NCI-H1417 (cell line): ENCODE measurements around the gene DSC1.
"Not testable (repeated sequence)": the region's sequence is repeated elsewhere in the genome, so short reads cannot be mapped to it uniquely, and the experiment has no call there.

Source experiments
- DNase-seq, 3 experiments: peaks; one replicate each; lab custom pipeline; 2025; lab: John Stamatoyannopoulos, UW

Gene DSC1, protein sequence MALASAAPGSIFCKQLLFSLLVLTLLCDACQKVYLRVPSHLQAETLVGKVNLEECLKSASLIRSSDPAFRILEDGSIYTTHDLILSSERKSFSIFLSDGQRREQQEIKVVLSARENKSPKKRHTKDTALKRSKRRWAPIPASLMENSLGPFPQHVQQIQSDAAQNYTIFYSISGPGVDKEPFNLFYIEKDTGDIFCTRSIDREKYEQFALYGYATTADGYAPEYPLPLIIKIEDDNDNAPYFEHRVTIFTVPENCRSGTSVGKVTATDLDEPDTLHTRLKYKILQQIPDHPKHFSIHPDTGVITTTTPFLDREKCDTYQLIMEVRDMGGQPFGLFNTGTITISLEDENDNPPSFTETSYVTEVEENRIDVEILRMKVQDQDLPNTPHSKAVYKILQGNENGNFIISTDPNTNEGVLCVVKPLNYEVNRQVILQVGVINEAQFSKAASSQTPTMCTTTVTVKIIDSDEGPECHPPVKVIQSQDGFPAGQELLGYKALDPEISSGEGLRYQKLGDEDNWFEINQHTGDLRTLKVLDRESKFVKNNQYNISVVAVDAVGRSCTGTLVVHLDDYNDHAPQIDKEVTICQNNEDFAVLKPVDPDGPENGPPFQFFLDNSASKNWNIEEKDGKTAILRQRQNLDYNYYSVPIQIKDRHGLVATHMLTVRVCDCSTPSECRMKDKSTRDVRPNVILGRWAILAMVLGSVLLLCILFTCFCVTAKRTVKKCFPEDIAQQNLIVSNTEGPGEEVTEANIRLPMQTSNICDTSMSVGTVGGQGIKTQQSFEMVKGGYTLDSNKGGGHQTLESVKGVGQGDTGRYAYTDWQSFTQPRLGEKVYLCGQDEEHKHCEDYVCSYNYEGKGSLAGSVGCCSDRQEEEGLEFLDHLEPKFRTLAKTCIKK

DNA sequence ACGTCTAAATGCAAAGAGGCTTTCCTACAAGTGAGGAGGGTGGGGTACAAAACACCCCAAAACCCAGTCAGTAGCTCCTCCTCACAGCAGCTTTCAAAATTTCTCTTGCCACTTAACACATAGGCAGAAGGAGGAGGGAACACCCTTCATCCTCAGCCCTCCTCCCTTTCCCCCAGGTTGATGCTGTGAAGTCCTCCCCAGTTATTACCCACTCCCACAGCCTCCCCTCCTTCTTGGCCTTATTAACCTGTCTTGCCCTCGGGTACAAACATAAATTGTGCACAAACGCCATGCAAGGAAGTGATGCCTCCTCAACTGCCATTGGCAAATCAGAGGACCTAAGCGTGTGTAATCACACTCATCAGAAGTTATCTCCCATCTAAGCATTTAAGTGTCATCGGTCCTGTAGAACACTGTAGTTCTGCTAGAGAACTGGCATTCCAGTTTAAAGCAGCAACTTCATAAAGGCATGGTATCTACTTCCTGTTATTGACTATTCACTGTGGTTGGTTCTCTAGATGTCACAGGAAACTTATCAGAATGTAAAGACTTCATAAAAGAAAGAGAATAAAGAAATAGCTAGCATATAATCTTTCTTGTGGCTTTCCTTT lies at the start of gene DSC1:
Gene DSC1 (minus strand): TSS at position 32 of the 611 bp plus-strand sequence. CDS start 262 bp downstream, outside the sequence.
- DNase-seq: no peak

DNA sequence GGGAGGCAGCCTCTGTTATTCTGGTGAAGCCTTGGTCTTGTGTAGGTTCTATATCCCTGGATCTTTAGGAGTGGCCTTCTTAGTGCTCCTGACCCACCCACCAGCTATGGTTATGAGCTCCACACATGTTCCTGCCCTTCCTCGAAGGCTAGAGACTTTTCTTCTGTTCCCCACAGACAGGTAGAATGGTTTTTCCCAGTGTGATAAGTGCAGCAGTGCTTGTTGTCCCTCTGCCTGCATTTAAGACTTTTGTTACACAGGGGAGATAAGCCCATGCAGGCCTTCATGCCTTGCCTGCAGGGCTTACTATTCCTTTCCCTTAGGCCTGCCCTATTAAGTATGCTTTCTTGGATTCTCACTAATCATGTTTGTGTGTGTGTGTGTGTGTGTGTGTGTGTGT lies 48.4 kb upstream of the DSC1 start:
- DNase-seq: no peak

DNA sequence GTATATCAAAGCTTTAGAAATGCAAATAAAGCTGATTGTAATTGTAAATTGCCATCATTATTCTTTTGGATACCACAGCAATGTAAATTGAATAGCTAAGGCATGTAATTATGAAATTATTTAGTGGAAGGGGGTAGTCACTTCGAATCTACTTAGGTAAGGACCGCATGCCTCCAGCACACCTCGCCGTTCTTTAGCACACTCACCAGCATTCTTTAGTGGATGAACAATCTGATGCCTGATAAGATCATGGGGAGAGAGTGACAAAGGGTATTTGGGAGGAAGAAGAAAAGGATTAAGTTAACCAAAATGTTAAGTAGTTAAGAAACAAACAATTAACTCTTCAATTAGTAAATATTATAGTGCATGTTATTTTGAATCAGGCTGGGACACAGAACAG lies 46.4 kb upstream of the DSC1 start:
- DNase-seq: peak in 1 of 3 experiments; percentile 14

DNA sequence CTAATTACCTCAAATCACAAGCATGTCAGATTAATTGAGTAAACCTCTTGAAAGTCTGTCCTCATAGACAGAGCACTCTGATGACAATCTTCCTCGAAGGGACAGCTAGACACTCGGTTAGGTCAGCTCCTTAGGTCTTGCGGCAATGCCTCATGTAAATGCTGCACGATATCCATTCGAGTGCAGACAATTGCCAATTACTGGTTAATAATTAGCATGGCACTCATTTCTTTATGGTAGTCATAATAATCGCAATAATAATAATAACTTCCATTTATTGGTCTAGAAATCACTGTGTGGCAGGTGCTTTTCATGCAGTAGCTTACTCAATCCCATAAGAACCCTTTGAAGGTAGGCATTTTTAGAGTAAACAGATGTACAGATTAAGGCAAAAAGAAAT lies 44.7 kb upstream of the DSC1 start:
- no peak for DNase-seq

DNA sequence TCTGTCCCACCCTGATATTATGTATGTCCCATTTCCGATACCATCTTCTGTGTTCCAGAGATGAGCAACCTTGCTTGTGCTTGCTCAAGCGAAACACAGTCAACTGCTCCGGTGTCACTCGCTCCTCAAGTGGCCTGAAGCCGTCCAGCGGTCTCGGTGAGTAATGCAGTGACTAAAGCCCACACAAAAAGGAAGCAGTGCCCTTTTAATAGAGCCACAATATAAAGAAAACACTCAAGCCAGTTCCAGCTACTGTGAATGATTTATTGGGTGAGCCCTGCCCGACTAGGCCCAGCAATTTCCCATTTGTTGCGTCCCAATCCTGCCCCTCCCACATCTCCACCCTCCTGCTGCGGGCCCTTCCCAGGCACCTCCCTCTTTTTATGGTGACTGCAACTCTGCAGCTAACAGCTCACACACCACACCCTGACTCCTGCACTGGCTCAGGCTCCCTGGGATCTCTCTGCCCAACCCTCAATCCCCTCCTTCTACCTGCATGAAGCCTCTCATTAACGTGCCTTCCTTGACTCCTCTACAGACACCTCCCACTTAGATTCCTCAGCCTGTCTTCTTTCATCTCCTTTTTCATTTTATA lies 44.2 kb upstream of the DSC1 start:
- peak; percentile 81 to 94 (median 90) for DNase-seq

DNA sequence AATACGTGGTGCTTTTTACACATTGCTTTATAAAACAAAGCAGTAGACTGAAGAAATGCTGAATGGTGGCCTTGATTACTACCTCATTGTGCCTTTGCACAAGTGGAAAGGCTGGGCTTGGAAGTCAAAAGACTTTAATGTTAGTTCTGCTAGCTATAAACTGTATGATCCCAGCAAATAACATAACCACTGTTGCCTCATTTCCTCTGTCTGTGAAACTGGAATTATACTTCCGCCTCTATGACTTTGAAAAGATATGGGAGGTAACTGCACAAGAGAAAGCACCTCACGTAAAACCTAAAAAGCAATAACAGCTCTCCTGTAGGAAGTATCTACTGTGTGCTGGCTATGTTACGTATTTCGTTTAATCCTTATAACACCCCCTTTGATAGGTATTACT lies 43.4 kb upstream of the DSC1 start:
- DNase-seq: peak in 1 of 3 experiments; percentile 37

DNA sequence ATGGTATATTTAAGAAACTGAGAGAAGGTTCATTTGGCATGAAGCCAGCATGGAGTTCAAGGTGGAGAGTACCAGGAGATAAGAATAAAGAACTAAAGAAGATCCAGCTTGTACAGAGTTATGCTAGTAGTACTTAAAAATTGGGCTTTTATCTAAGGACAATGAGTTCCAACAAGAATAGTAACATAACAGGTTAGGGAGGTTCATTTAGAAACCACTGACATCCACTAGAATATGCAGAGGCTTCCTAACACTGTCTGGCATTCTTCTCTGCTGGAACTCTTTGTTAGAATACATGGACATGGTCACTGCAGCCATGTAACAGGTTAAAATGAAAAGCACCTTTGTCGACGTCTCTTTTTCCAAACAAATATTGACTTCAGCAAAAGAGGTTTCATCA lies 42.6 kb upstream of the DSC1 start:
- DNase-seq: no peak

DNA sequence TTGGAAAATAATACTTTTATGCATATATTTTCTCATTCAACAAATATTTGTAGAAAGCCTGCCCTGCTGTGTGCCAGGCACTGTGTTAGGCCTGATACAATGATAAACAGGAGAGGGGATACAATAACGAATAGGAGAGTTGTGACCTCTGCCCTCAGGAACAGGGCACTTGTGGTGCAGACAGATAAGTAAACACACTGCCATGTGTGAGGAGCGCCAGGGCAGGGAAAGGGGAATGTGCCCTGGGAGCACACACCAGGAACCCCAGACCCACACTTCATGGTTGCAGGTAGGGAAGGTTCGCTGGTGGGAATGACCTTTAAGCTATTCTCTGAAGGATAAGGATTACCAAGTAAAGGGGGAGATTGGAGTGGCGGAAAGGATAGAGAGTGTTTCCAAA lies 42.2 kb upstream of the DSC1 start:
- DNase-seq: no peak

DNA sequence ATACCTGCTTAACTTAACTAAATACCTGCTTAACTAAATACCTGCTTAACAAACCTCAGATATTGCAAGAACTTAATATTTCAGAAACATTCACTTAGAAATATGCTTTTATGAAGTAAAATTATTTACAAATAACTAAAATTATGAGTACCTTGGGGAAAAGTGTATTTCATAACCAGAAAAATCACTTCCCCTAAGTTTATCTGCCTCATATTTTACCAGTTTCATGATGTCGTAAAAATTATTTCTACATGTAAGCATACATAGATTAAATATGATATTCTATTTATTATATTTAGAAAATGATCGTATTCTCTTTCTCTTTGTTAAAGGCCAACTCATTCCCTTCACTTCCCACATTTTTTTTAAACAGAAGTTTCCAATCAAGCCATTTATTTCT lies 41.5 kb upstream of the DSC1 start:
- no peak for DNase-seq

DNA sequence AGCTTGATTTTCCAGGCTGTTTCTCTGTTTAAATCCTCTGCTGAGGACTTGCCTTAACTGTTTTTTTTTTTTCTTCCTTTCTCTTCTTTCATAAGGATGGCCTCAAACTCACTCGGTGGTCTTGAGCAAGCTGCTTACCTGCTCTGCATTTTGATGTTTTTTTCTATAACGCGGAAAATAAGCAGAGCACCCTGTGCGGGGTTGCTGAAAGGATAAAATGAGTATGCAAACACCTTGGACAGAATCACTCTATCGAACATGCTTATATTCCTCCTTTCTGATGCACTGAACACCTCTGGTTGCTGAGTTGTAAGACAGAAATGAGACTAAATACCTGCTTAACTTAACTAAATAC lies 41.1 kb upstream of the DSC1 start:
- DNase-seq: no peak

DNA sequence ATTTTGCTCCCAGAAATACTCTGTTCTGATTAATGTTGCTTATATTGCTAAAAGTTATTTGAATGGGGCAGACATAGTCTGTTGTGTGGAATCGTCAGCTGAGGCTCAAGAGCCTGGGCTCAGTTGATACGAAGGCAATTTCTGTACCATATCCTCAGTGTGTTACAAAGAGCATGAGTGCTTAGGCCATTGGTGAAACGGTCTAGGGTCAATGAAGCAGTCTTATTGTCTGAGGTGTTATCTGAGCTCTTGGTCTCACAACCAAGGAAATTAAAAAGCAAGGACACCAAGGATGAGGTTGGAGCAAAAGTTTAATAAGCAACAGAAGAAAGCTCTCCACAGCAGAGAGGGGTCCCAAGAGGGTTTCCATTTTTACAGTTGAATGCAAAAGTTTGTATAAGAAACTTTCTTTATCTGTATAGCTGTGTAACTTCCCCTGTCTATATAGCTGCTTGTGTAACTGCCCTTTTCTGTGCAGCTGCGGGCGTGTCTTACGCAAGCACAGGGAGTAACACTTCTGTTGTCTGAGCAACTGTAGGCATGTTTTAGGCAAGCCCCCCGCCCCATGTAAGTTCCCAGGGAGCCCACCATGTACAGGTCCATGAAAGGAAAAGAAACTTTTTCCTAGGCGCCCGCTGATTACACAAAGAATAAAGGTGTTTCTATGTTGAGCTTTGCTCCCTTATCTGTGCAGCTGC lies 40.6 kb upstream of the DSC1 start:
- DNase-seq: no peak

DNA sequence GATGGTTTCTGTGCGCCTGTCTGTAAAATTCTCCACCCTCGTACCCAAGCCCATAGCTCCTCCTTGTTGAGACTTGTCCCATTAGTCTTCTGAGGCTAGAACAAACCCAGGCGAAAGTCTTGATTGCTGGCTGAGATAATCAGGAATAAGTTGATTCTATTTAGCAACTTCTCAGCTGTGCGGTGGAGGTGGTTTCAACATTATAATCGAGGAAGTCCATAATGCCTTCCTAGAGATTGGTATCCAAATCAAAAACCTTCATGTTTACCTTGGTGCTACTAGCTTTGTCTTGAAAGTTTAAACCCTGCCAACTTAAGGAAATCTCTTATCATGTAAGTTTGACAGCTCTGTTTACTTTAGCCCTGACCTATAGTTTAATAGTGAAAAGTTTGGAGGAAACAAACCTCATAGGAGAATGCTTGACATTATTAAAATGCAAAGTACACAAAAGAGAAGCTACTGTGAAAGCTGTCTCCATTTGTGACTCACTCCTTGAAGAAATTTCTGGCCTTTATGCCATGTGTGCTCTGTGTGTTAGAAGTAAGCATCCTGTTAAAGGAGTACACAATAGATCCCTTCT lies 36.6 kb upstream of the DSC1 start:
- DNase-seq: no peak

DNA sequence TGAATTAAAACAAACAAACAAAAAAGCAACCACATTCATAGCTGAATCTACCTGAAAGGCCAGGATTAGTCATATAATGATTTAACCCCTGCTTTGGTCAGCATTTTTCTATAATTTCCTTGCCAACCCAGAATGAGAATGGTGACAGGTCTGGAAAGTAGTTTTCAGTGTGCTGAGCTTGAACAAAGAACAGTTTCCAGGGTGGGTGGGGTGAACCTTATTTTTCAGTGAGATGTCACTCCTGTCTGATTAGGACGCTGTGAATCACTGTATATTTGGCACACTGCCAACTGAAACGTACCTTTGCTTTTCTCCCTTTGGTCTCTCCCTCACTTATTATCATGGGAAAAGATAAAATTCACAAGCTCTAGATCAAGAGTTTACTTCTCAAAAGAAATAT lies 35.0 kb upstream of the DSC1 start:
- peak in 2 of 3 experiments; percentile 46 to 73 for DNase-seq

DNA sequence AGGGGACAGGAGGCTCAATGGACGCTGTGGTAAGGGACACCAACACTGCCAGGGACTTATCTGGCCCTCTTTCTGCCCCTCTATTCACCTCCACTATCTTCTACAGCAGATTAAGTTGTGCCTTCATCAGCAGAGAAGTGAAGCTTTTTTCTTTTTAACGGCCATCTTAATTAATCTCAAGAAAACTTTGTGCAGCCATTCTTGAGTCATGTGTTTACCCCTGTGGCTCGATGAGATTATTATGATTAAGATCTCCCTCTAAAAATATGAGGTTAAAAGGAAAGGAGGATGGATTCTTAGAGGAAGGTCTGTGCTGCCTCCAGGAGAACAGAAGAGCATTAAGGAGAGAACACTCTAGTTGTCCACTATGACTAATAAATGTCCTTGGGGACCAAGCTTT lies 32.4 kb upstream of the DSC1 start:
- no peak for DNase-seq

DNA sequence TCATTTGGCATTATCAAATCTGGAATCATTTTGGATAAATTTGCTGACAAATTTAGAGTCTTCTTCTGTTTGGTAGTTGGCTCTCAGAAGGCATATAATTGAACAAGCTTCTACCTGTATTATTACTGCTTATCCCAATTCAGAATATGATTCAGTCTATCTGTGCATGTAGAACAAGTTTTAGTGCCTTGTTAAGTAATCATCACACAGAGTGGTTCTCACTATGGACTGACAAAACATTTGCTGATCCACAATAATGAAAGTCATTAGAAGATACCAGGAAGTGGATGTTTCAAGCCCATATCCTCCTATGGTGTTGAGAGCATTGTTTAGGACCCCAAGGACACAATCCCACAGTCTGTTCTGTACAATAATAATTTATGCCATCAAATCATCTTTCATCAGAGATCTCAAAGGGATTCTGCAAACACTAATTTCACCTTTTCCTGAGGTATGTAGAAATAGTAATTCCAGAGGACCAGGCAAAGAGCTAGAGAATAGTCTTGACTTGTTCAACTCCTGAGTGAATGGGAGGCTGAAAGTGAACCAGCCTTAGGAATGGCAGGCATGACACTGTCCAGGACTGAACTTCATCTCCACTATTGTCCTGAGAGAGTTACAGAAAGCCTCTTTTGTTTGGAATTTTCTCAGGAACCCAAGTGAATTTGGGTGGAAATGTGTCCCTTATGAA lies 29.6 kb upstream of the DSC1 start:
- no peak for DNase-seq

DNA sequence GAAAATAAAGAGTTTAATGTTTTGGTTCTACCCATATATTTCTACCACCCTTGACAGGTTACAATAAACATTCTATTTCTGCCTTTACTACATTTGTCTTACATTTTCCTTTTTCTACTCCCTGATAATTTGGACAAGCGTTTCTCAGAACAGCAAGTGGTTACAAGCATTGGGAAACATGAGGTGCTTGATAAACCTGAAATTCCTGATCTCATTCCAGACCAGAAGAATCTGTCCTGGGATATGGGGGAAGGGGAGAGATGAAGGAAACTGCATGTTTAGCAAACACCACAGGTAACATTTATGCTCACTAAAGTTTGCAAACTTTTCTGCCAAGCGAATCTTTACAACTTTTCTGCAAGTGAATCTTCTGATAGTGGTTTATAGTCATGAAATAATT lies 28.3 kb upstream of the DSC1 start:
- DNase-seq: no peak

DNA sequence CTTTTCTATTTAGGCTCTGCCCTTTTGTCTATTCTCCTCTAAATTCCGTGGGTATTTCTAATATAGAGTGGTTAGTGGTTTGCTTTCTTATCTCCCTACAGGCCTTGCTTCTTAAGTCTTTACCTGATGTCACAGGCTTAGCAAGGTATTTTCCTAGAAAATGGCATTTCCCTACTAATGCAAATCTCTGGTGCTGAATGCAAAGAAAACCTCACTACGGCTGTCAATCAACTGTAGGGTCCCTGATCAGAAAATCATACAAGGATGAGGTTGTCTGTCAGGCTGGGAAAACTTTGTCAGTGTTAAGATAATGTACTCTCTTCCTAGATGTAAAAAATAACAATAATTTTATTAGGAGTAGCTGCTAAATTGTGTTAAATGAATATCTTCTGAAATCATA lies 27.1 kb upstream of the DSC1 start:
- DNase-seq: no peak

DNA sequence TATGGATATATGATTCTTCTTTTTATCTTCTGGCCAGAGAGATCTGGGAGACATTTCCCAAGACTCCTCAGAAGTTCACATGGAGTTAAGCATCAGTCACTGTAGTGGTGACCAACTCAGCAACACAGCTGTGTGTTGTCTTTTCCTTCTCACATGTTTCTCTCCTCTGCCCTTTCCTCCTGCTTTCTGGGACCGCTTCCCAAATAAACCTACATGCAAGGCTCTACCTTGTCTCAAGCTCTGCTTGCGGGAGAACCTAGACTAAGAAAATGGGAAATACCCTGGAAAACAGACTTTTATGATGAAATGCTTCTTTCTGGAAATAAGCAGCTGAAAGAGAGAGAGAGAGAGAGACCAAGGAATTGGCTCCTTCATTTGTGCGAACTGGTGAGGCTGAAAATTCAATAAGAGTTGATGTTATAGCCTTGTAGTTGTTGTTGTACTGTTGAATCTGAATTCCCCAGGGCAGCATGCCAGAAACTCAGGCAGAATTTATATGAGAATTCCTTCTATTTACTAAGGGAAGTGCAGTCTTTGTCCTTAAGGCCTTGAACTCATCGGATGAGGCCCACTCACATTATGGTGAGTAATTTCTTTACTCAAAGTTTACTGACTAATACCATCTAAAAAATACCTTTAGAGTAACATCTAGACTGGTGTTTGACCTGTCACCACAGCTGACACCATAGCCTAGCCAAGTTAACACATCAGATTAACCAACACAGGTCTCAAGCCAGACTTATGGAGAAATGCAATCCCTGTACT lies 22.7 kb upstream of the DSC1 start:
- DNase-seq: no peak

DNA sequence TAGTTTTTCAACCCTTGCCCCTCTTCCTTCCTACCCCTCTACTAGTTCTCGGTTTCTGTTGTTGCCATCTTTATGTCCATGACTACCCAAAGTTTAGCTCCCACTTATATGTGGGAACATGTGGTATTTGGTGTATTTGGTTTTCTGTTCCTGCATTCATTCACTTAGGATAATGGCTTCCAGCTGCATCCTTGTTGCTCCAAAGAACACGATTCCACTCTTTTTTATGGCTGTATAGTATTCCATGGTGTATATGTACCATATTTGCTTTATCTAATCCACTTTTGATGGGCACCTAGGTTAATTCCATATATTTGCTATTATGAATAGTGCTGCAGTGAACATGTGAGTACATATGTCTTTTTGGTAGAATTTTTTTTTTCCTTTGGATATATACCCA lies 20.6 kb upstream of the DSC1 start:
- DNase-seq: no peak

DNA sequence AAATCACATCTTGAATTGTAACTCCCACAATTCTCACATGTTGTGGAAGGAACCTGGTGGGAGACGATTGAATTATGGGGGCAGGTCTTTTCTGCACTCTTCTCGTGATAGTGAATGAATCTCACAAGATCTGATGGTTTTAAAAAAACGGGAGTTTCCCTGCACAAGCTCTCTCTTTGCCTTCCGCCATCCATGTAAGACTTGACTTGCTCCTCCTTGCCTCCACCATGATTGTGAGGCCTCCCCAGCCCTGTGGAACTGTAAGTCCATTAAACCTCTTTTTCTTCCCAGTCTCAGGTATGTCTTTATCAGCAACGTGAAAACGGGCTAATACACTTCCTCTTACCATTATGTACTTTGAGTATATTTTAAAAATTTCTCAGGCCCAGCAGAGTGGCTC lies 14.7 kb upstream of the DSC1 start:
- not testable (repeated sequence) for DNase-seq
